Mesothelial cell of epicardium (in vitro differentiated cells): Measurements from ENCODE around the gene UCKL1. TPM values are rescaled to one million over a fixed set of nuclear protein-coding genes. Genes with fewer than 3 reads are reported as not detected.

Experiments used
- DNase-seq, 2 experiments: peaks; one replicate each; pipeline ENCODE4 v3.0.0; 2021; ENCODE audit warnings: low spot score in 2 of 2; ENCODE audit not compliant: unreplicated experiment in 2 of 2
- H3K27ac Mint-ChIP-seq: 2 replicates; pipeline ENCODE4 v1.8.0; 2021; ENCODE audit warnings: mixed read lengths
- H3K27me3 Mint-ChIP-seq: 2 replicates; pipeline ENCODE4 v1.8.0; 2021; ENCODE audit warnings: low read depth, mixed read lengths
- H3K36me3 Mint-ChIP-seq: 2 replicates; pipeline ENCODE4 v1.8.0; 2021; ENCODE audit warnings: mixed read lengths
- H3K4me1 Mint-ChIP-seq: 2 replicates; pipeline ENCODE4 v1.8.0; 2021; ENCODE audit warnings: mixed read lengths
- H3K4me3 Mint-ChIP-seq: 2 replicates; pipeline ENCODE4 v1.8.0; 2021; ENCODE audit warnings: mild to moderate bottlenecking, moderate library complexity, mixed read lengths
- H3K9me3 Mint-ChIP-seq: 2 replicates; pipeline ENCODE4 v1.8.0; 2021; ENCODE audit warnings: mixed read lengths
- CTCF ChIP-seq: fragments of 200-600 bp; sonication (generic); IDR thresholded peaks from one replicate; pipeline ENCODE4 v1.5.0; 2021; ENCODE audit warnings: antibody characterized with exemption; ENCODE audit not compliant: unreplicated experiment
- total RNA-seq: library from RNA; stranded (reverse); gene quantifications from 3 replicates; pipeline ENCODE4 v1.2.1, GENCODE V29; 2021

UCKL1 gene
- total RNA-seq, 1 donor from 2014 or later: 60.0 TPM

GRCh38 chr20:63903796-63904561 is 52.2 kb downstream of the UCKL1 start:
- Mint-ChIP-seq H3K27me3 (no peaks in the 10 kb centered on the region), H3K4me3 (no peak overlapping the region), H3K9me3 (no peaks in the 10 kb centered on the region), H3K4me1 (peaks cover 3% of the 10 kb centered on the region), H3K36me3 (peaks cover 3% of the 10 kb centered on the region), H3K27ac (no peak overlapping the region)
- TF ChIP-seq CTCF: no peak
- no peak for DNase-seq

- Mint-ChIP-seq H3K36me3 (peaks cover 1% of the 10 kb centered on the region), H3K9me3 (no peaks in the 10 kb centered on the region), H3K27me3 (no peaks in the 10 kb centered on the region), H3K4me3 (no peak overlapping the region), H3K4me1 (peaks cover 22% of the 10 kb centered on the region), H3K27ac (no peak overlapping the region)
- no peak for DNase-seq
- no peak for TF ChIP-seq CTCF
Measured at GRCh38 chr20:63900413-63900812, 55.8 kb downstream of the UCKL1 start.

- TF ChIP-seq CTCF: no peak
- no peaks in the 10 kb centered on the region for H3K27me3 Mint-ChIP-seq
- no peak overlapping the region for H3K4me3 Mint-ChIP-seq
- DNase-seq: no peak
- no peaks in the 10 kb centered on the region for H3K36me3 Mint-ChIP-seq
- no peaks in the 10 kb centered on the region for H3K9me3 Mint-ChIP-seq
- H3K27ac Mint-ChIP-seq: peak overlapping the region; percentile 16
- peaks cover 25% of the 10 kb centered on the region for H3K4me1 Mint-ChIP-seq
Measured at GRCh38 chr20:63898882-63899558, 57.2 kb downstream of the UCKL1 start.

- Mint-ChIP-seq H3K27me3 (no peaks in the 10 kb centered on the region), H3K4me1 (peaks cover 27% of the 10 kb centered on the region), H3K9me3 (no peaks in the 10 kb centered on the region), H3K36me3 (no peaks in the 10 kb centered on the region), H3K27ac (no peak overlapping the region), H3K4me3 (no peak overlapping the region)
- no peak for DNase-seq
- TF ChIP-seq CTCF: no peak
Measured at GRCh38 chr20:63897978-63898561, 58.1 kb downstream of the UCKL1 start.

- H3K27me3 Mint-ChIP-seq: no peaks in the 10 kb centered on the region
- peaks cover under 1% of the 10 kb centered on the region for H3K36me3 Mint-ChIP-seq
- peak in 1 of 2 experiments; percentile 44 for DNase-seq
- peak overlapping the region; percentile 87 for H3K4me3 Mint-ChIP-seq
- TF ChIP-seq CTCF: no peak
- H3K4me1 Mint-ChIP-seq: peaks cover 27% of the 10 kb centered on the region
- no peaks in the 10 kb centered on the region for H3K9me3 Mint-ChIP-seq
- peak overlapping the region; percentile 97 for H3K27ac Mint-ChIP-seq
Measured at GRCh38 chr20:63896264-63897105, 59.7 kb downstream of the UCKL1 start.
